Astrocyte (in vitro differentiated cells and primary cell): ENCODE data around the gene ATXN2. TPM values are rescaled to one million over a fixed set of nuclear protein-coding genes. Genes with fewer than 3 reads are reported as not detected.
A peak's percentile ranks its signal among the peaks of the same experiment; 100 is the strongest.

Source experiments
- DNase-seq: peaks from one replicate; pipeline ENCODE4 v3.0.0-alpha.2; 2010; ENCODE audit warnings: low read depth
- FAIRE-seq: peaks from 2 replicates; lab custom pipeline; 2011; peaks lifted over from hg19 to GRCh38; lab: Jason Lieb, UNC
- H2AFZ ChIP-seq: 2 replicates; pipeline ENCODE4 v1.6.0; 2012; ENCODE audit warnings: low read depth, low read length, inconsistent platforms
- H3K27ac ChIP-seq: 2 replicates; pipeline ENCODE4 v1.5.1; 2011; ENCODE audit warnings: low read depth, low read length, inconsistent platforms
- H3K27me3 ChIP-seq: 2 replicates; pipeline ENCODE4 v1.6.0; 2011; ENCODE audit warnings: low read length, inconsistent platforms; ENCODE audit not compliant: insufficient read depth
- H3K36me3 ChIP-seq: 2 replicates; pipeline ENCODE4 v1.5.1; 2011; ENCODE audit warnings: low read length, inconsistent platforms; ENCODE audit not compliant: insufficient read depth
- H3K4me1 ChIP-seq: 2 replicates; pipeline ENCODE4 v1.5.1; 2011; ENCODE audit warnings: low read length, inconsistent platforms; ENCODE audit not compliant: insufficient read depth
- H3K4me2 ChIP-seq: 2 replicates; pipeline ENCODE4 v1.6.0; 2012; ENCODE audit warnings: low read length, inconsistent platforms
- H3K4me3 ChIP-seq: 2 replicates; pipeline ENCODE4 v1.5.1; 2011; ENCODE audit warnings: low read depth, mild to moderate bottlenecking, low read length, inconsistent platforms; ENCODE audit not compliant: insufficient read depth
- H3K79me2 ChIP-seq: 2 replicates; pipeline ENCODE4 v1.6.0; 2012; ENCODE audit warnings: mild to moderate bottlenecking, low read length, inconsistent platforms; ENCODE audit not compliant: insufficient read depth
- H3K9ac ChIP-seq: 2 replicates; pipeline ENCODE4 v1.6.0; 2012; ENCODE audit warnings: mild to moderate bottlenecking, low read length, inconsistent platforms
- H3K9me3 ChIP-seq: 2 replicates; pipeline ENCODE4 v1.5.1; 2012; ENCODE audit warnings: low read depth, mild to moderate bottlenecking, low read length, inconsistent platforms; ENCODE audit not compliant: insufficient read depth
- H4K20me1 ChIP-seq: 2 replicates; pipeline ENCODE4 v1.6.0; 2012; ENCODE audit warnings: low read length, inconsistent platforms; ENCODE audit not compliant: insufficient read depth
- H3K27ac Mint-ChIP-seq: one replicate; pipeline ENCODE4 v1.8.0; 2021; ENCODE audit warnings: mild to moderate bottlenecking, mixed read lengths; ENCODE audit not compliant: unreplicated experiment
- H3K27me3 Mint-ChIP-seq: one replicate; pipeline ENCODE4 v1.8.0; 2021; ENCODE audit warnings: low read depth, mixed read lengths; ENCODE audit not compliant: unreplicated experiment
- H3K36me3 Mint-ChIP-seq: one replicate; pipeline ENCODE4 v1.8.0; 2021; ENCODE audit warnings: low read depth, mixed read lengths; ENCODE audit not compliant: unreplicated experiment
- H3K4me1 Mint-ChIP-seq: one replicate; pipeline ENCODE4 v1.8.0; 2021; ENCODE audit warnings: low read depth, mixed read lengths; ENCODE audit not compliant: unreplicated experiment
- H3K4me3 Mint-ChIP-seq: one replicate; pipeline ENCODE4 v1.8.0; 2021; ENCODE audit warnings: mild to moderate bottlenecking, moderate library complexity, mixed read lengths; ENCODE audit not compliant: unreplicated experiment
- H3K9me3 Mint-ChIP-seq: one replicate; pipeline ENCODE4 v1.8.0; 2021; ENCODE audit warnings: mild to moderate bottlenecking, mixed read lengths; ENCODE audit not compliant: unreplicated experiment
- CTCF ChIP-seq: IDR thresholded peaks from 2 replicates; pipeline ENCODE4 v1.5.1; 2011; ENCODE audit warnings: low read depth, mild to moderate bottlenecking, inconsistent platforms, low read length, moderate library complexity; ENCODE audit not compliant: insufficient read depth
- EZH2 ChIP-seq: IDR thresholded peaks from 2 replicates; pipeline ENCODE4 v1.6.1; 2012; ENCODE audit warnings: mild to moderate bottlenecking, low read length, inconsistent platforms; ENCODE audit not compliant: insufficient read depth
- total RNA-seq: library from RNA; stranded (reverse); gene quantifications from 2 replicates; pipeline ENCODE4 v1.2.1, GENCODE V29; 2021

The ATXN2 gene
- total RNA-seq, 1 donor from 2014 or later: 58.0 TPM

GRCh38 chr12:111643427-111643826, 44.3 kb upstream of the ATXN2 start:
- DNase-seq (peak; percentile 73), FAIRE-seq (no peak)
- Histone ChIP-seq H2AFZ (no peak overlapping the region), H3K36me3 (peaks cover 22% of the 10 kb centered on the region), H3K4me3 (no peak overlapping the region), H3K27ac (no peak overlapping the region), H3K9me3 (no peaks in the 10 kb centered on the region), H3K4me1 (peaks cover 2% of the 10 kb centered on the region), H4K20me1 (peaks cover 23% of the 10 kb centered on the region), H3K4me2 (no peak overlapping the region), H3K27me3 (no peaks in the 10 kb centered on the region), H3K9ac (no peak overlapping the region), H3K79me2 (no peaks in the 10 kb centered on the region)
- H3K36me3 Mint-ChIP-seq: peaks cover 30% of the 10 kb centered on the region
- no peaks in the 10 kb centered on the region for H3K27me3 Mint-ChIP-seq
- H3K9me3 Mint-ChIP-seq: no peaks in the 10 kb centered on the region
- H3K27ac Mint-ChIP-seq: no peak overlapping the region
- peaks cover 15% of the 10 kb centered on the region for H3K4me1 Mint-ChIP-seq
- TF ChIP-seq CTCF (no peak), EZH2 (no peak)
- no peak overlapping the region for H3K4me3 Mint-ChIP-seq

DNA sequence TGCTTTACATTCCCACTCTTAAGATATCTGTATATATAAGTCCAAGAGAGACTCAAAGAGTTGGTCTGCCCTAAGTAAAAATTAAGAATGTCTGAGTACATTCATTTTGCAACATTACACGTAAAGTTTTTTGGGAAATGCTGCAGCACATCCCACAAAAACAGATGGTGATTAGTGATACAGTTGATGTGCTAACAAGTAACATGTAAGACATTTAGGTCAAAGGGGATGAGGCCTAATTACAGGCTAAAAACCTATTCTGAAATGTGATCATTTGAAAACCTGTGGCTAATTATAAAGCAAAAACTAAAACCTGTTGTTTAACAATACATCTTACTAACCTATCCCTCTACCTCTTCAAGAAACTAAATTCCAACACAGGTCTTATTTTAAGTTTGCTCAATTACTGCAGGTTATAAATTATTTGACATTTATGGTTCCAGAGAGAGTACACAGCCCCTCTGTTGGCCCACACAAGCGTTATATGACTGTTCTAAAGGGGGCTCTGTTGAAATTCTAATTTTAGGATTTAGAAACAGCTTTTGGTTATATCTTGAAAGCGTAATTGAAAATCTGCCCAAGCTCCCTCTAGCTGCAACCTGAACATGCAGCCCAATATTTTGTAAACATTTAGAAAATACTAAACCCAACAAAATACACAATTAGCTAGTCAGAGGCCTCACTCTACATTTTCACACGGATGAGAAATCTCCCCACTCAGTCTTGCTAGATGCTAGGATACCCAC, 43.7 kb upstream of the ATXN2 start:
- H3K27ac ChIP-seq: no peak overlapping the region
- no peak overlapping the region for H3K27ac Mint-ChIP-seq

More for the DNA sequence above, 43.7 kb upstream of the ATXN2 start:
- Histone ChIP-seq H4K20me1 (peaks cover 23% of the 10 kb centered on the region), H2AFZ (no peak overlapping the region), H3K79me2 (no peaks in the 10 kb centered on the region), H3K4me1 (peaks cover 2% of the 10 kb centered on the region), H3K9ac (no peak overlapping the region), H3K9me3 (no peaks in the 10 kb centered on the region), H3K4me3 (no peak overlapping the region), H3K27me3 (no peaks in the 10 kb centered on the region), H3K36me3 (peaks cover 22% of the 10 kb centered on the region), H3K4me2 (no peak overlapping the region)
- TF ChIP-seq EZH2 (no peak), CTCF (no peak)
- Mint-ChIP-seq H3K36me3 (peaks cover 28% of the 10 kb centered on the region), H3K27me3 (no peaks in the 10 kb centered on the region), H3K4me3 (no peak overlapping the region), H3K9me3 (no peaks in the 10 kb centered on the region), H3K4me1 (peaks cover 15% of the 10 kb centered on the region)
- no peak for FAIRE-seq
- no peak for DNase-seq
